SU-DHL-6 (cell line): Measurements from ENCODE around the gene DHRS11.

Experiments used
- CTCF ChIP-seq: fragments of 200-600 bp; sonication (generic); IDR thresholded peaks from one replicate; pipeline ENCODE4 v1.5.1; 2017; ENCODE audit warnings: antibody characterized with exemption, mild to moderate bottlenecking, low read length, moderate library complexity; ENCODE audit not compliant: insufficient read depth, poor library complexity, severe bottlenecking
- EZH2phosphoT487 ChIP-seq: fragments of 200-600 bp; sonication (generic), shearing (Covaris generic); conservative IDR thresholded peaks from 2 replicates; pipeline ENCODE4 v1.6.1; 2018; ENCODE audit warnings: mild to moderate bottlenecking, antibody characterized with exemption, low read length, moderate library complexity, mixed read lengths

- TF ChIP-seq CTCF (no peak), EZH2phosphoT487 (no peak)
Observed at GRCh38 chr17:36544044-36544306, 47.7 kb upstream of the DHRS11 start.
